ENCODE results near the gene SCD5.

DNA sequence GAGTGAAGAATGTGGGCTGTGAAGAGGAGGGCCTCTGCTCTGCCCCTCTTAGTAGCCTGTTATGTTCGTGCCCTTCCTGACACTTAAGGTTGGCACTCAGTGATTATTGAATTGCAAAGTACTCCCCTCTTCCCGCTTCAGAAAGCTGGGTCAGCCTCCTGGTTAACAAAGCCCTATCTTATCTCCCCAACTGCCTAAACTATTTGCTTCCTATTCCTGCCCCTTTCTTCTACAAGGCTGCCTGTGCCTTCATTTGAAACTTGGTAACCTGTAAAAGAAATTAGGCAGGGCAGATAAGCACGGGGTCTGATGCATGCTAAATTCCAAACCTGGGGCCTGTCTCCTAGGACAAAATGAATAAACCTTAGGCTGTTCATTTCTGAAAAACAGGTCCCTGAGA lies 213.7 kb downstream of the SCD5 start:
- TF ChIP-seq, protein P1, sequence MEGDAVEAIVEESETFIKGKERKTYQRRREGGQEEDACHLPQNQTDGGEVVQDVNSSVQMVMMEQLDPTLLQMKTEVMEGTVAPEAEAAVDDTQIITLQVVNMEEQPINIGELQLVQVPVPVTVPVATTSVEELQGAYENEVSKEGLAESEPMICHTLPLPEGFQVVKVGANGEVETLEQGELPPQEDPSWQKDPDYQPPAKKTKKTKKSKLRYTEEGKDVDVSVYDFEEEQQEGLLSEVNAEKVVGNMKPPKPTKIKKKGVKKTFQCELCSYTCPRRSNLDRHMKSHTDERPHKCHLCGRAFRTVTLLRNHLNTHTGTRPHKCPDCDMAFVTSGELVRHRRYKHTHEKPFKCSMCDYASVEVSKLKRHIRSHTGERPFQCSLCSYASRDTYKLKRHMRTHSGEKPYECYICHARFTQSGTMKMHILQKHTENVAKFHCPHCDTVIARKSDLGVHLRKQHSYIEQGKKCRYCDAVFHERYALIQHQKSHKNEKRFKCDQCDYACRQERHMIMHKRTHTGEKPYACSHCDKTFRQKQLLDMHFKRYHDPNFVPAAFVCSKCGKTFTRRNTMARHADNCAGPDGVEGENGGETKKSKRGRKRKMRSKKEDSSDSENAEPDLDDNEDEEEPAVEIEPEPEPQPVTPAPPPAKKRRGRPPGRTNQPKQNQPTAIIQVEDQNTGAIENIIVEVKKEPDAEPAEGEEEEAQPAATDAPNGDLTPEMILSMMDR (IDR thresholded peaks at IDR 0.05): no peak
- TF ChIP-seq POLR2A (IDR thresholded peaks at IDR 0.05): no peak

All from sigmoid colon (tissue), 3 donors.